ENCODE data around the gene DUOX1.

DNA sequence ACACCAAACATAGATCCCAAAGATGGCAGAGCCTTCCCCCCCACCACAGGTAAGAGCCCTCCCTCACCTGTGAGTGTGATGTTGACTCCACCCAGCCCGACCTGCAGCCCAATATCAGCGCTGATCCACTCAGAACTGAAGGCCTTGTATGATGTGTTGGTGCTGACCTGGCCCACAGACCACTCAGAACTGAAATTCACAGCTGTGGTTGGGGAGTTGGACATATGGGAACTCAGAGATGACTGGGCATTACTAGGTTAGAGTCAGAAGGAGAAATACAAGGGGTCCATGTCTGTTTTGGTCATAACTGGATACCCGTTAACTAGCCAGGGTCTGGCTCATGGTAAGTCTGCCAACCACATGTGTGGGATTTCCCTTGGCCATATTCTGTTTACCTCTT is 8.8 kb upstream of the DUOX1 start:
- TF ChIP-seq GLIS3 (CRISPR knock-in tag; IDR thresholded peaks at IDR 0.05), result no peak
- TF ChIP-seq, protein P1, sequence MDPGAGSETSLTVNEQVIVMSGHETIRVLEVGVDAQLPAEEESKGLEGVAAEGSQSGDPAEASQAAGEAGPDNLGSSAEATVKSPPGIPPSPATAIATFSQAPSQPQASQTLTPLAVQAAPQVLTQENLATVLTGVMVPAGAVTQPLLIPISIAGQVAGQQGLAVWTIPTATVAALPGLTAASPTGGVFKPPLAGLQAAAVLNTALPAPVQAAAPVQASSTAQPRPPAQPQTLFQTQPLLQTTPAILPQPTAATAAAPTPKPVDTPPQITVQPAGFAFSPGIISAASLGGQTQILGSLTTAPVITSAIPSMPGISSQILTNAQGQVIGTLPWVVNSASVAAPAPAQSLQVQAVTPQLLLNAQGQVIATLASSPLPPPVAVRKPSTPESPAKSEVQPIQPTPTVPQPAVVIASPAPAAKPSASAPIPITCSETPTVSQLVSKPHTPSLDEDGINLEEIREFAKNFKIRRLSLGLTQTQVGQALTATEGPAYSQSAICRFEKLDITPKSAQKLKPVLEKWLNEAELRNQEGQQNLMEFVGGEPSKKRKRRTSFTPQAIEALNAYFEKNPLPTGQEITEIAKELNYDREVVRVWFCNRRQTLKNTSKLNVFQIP (CRISPR knock-in tag; IDR thresholded peaks at IDR 0.05; ENCODE audit: borderline replicate concordance, low read depth), result no peak

All from SK-N-SH treated with all-trans-retinoic acid at 6 μM for 48 hours (cell line).